Measurements from ENCODE around the gene DYNC1I2.
A peak's percentile ranks its signal among the peaks of the same experiment; 100 is the strongest.

The DYNC1I2 gene

GRCh38 chr2:171785450-171785849, 98.2 kb downstream of the DYNC1I2 start:
- DNase-seq, result no peak

GRCh38 chr2:171787333-171788072, 100.2 kb downstream of the DYNC1I2 start:
- no peak for DNase-seq

DNA sequence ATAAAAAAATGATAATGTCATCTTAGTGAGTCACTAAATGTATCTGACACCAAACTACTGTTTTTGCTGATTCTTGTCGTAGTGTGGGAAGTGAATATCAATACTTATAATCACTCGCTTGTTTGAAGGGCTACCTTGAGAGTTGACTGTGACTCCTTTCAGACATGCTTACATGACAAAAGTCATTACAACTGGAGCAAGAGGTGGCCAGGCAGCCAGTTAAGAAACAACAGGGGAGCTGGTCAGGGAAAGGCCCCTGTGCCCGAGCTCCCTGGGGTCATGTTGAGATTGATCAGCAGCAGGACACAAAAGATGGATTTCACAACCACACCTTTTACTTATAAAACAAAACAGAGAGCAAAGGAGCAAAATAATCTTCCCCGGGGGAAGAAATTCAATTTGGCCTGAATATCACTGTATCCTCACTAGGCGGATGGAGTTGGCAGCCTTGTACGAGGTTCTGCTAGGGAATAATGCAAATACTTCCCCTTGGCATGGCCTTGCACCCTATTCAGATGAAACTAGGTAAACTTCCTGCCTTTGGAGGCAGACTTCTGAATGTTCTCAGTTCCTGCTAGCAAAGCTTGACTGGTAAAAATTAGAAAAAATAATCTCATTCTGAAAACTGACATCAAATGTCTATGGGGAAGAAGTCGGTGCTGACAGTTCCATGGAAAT, 101.2 kb downstream of the DYNC1I2 start:
- no peak for DNase-seq

GRCh38 chr2:171789956-171790355, 102.7 kb downstream of the DYNC1I2 start:
- DNase-seq, result no peak

- no peak for DNase-seq
These were observed 104.1 kb downstream of the DYNC1I2 start for GRCh38 chr2:171791361-171791760.

- no peak for DNase-seq
These were observed 104.9 kb downstream of the DYNC1I2 start for GRCh38 chr2:171792157-171792556.

DNA sequence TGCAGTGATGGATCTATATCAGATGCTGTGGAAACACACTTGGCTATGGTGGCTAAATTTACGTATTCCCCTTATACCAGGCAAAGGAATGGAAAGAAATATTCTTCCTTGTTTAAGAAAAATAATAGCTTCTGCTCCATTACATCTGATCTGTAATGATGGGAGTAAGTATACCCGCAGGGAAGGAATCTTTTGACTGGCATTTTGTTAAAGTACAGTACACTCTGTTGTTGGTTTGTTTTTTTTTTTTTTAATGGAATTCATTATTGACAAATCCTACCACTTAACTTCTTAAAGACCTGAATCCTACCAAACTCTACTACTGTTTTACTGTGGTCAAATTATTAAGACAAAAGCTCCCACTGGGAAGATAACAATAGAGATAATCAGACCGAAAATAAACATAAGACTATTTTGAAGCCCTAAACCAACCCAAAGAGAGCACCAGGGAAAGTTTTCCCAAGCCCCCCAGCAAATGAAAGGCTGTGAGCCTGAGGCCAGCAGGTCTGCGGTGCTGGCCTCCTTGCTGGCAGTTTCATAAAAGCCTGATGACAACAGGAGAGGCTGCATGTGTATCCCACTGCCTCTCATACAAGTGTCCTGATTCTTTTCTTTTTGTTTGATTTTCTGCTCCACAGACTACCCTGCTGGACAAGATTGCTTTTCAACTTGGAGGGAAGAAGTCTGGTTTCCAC, 105.8 kb downstream of the DYNC1I2 start:
- no peak for DNase-seq

- peak; percentile 13 for DNase-seq
These were observed 106.7 kb downstream of the DYNC1I2 start for GRCh38 chr2:171793691-171794678.

DNA sequence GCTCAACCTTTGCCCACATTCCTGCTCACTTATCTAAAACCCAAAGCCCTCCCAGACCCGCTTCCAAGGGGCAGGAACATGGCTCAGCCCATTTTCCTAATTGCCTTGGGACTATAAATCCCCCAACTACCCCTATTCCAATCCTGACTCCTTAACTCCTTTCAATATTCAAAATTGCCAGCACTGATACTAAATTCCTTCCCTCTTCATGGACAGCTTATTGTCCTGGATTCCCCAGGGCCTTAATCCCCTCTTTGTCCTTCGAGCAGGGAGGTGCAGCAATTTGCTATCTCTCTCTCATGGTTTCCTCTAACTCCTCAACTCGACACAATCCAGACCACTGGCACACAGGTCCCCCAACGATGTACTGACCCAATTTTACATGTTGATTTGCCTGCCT, 107.6 kb downstream of the DYNC1I2 start:
- DNase-seq, result no peak

Measured in KG1 (cell line).